Measurements from ENCODE around the gene PARP3.
A peak's percentile ranks its signal among the peaks of the same experiment; 100 is the strongest.

Gene PARP3

GRCh38 chr3:51948016-51948580 lies 5.9 kb downstream of the PARP3 start:
- Histone ChIP-seq H2AK5ac (ENCODE audit: low read length, severe bottlenecking) (no peak overlapping the region), H3K14ac (ENCODE audit: low read length in 2 of 2) (no peak overlapping the region), H4K8ac (ENCODE audit: low read length) (no peak overlapping the region), H3K4ac (ENCODE audit: low read depth in 1 of 2, low read length in 2 of 2) (no peak overlapping the region), H3K27me3 (ENCODE audit: control insufficient read depth in 1 of 2, insufficient read depth in 1 of 2, low read length in 2 of 2) (no peaks in the 10 kb centered on the region), H2BK5ac (ENCODE audit: low read depth, low read length, poor library complexity, severe bottlenecking) (no peak overlapping the region), H4K91ac (ENCODE audit: low read length) (no peak overlapping the region), H3K79me1 (replicated peaks; ENCODE audit: low read length, poor library complexity, severe bottlenecking) (peaks cover 1% of the 10 kb centered on the region), H2BK120ac (ENCODE audit: low read depth, low read length) (no peak overlapping the region), H2BK15ac (ENCODE audit: low read depth, poor library complexity, severe bottlenecking) (no peak overlapping the region), H3K27ac (ENCODE audit: low read length, poor library complexity, severe bottlenecking) (no peak overlapping the region), H3K36me3 (ENCODE audit: control insufficient read depth in 1 of 2, insufficient read depth in 2 of 2, low read depth in 1 of 2, low read length in 2 of 2) (peaks cover 47 to 72% of the 10 kb centered on the region in 2 experiments), H3K4me1 (ENCODE audit: control insufficient read depth, insufficient read depth, low read depth, low read length) (peaks cover 7% of the 10 kb centered on the region), H3K9ac (ENCODE audit: low read length) (no peak overlapping the region), H2BK12ac (ENCODE audit: low read length in 2 of 2) (no peak overlapping the region), H2AFZ (ENCODE audit: low read depth, low read length) (no peak overlapping the region), H3K18ac (ENCODE audit: low read depth in 1 of 2, low read length in 2 of 2) (no peak overlapping the region), H3K4me2 (ENCODE audit: low read length, poor library complexity, severe bottlenecking) (no peak overlapping the region), H3K23ac (ENCODE audit: low read length in 2 of 2) (peak overlapping the region in 1 of 2 experiments; percentile 50), H3K9me3 (ENCODE audit: control insufficient read depth, low read length) (no peaks in the 10 kb centered on the region), H3K4me3 (ENCODE audit: insufficient read depth in 1 of 2, low read depth in 1 of 2, low read length in 2 of 2) (no peak overlapping the region)
- 86% methylated on average over 10 of the region's 10 CpGs for WGBS
- DNase-seq, result no peak

GRCh38 chr3:51949121-51949520 lies 7.0 kb downstream of the PARP3 start:
- Histone ChIP-seq H3K36me3 (ENCODE audit: control insufficient read depth in 1 of 2, insufficient read depth in 2 of 2, low read depth in 1 of 2, low read length in 2 of 2) (peaks cover 39 to 70% of the 10 kb centered on the region in 2 experiments), H2BK5ac (ENCODE audit: low read depth, low read length, poor library complexity, severe bottlenecking) (no peak overlapping the region), H2BK12ac (ENCODE audit: low read length in 2 of 2) (no peak overlapping the region), H4K8ac (ENCODE audit: low read length) (no peak overlapping the region), H3K79me1 (replicated peaks; ENCODE audit: low read length, poor library complexity, severe bottlenecking) (no peaks in the 10 kb centered on the region), H2BK120ac (ENCODE audit: low read depth, low read length) (no peak overlapping the region), H3K27me3 (ENCODE audit: control insufficient read depth in 1 of 2, insufficient read depth in 1 of 2, low read length in 2 of 2) (peaks cover 0 to 3% of the 10 kb centered on the region in 2 experiments), H2AFZ (ENCODE audit: low read depth, low read length) (no peak overlapping the region), H2AK5ac (ENCODE audit: low read length, severe bottlenecking) (no peak overlapping the region), H3K14ac (ENCODE audit: low read length in 2 of 2) (peak overlapping the region in 1 of 2 experiments; percentile 39), H3K9me3 (ENCODE audit: control insufficient read depth, low read length) (no peaks in the 10 kb centered on the region), H3K4ac (ENCODE audit: low read depth in 1 of 2, low read length in 2 of 2) (no peak overlapping the region), H3K27ac (ENCODE audit: low read length, poor library complexity, severe bottlenecking) (no peak overlapping the region), H3K4me3 (ENCODE audit: insufficient read depth in 1 of 2, low read depth in 1 of 2, low read length in 2 of 2) (no peak overlapping the region), H3K4me1 (ENCODE audit: control insufficient read depth, insufficient read depth, low read depth, low read length) (peaks cover 4% of the 10 kb centered on the region), H3K9ac (ENCODE audit: low read length) (no peak overlapping the region), H2BK15ac (ENCODE audit: low read depth, poor library complexity, severe bottlenecking) (no peak overlapping the region), H4K91ac (ENCODE audit: low read length) (peak overlapping the region; percentile 4), H3K18ac (ENCODE audit: low read depth in 1 of 2, low read length in 2 of 2) (no peak overlapping the region), H3K4me2 (ENCODE audit: low read length, poor library complexity, severe bottlenecking) (no peak overlapping the region), H3K23ac (ENCODE audit: low read length in 2 of 2) (no peak overlapping the region)
- DNase-seq, result no peak
- WGBS, result 93% methylated on average over 5 of the region's 5 CpGs

- no peak overlapping the region for H4K8ac ChIP-seq (ENCODE audit: low read length)
- H3K79me1 ChIP-seq (replicated peaks; ENCODE audit: low read length, poor library complexity, severe bottlenecking), result no peaks in the 10 kb centered on the region
- no peak overlapping the region for H3K4ac ChIP-seq (ENCODE audit: low read depth in 1 of 2, low read length in 2 of 2)
- DNase-seq, result no peak
- no peak overlapping the region for H2AK5ac ChIP-seq (ENCODE audit: low read length, severe bottlenecking)
- H2AFZ ChIP-seq (ENCODE audit: low read depth, low read length), result no peak overlapping the region
- H3K23ac ChIP-seq (ENCODE audit: low read length in 2 of 2), result no peak overlapping the region
- H3K14ac ChIP-seq (ENCODE audit: low read length in 2 of 2), result no peak overlapping the region
- H2BK120ac ChIP-seq (ENCODE audit: low read depth, low read length), result no peak overlapping the region
- no peak overlapping the region for H3K18ac ChIP-seq (ENCODE audit: low read depth in 1 of 2, low read length in 2 of 2)
- H2BK15ac ChIP-seq (ENCODE audit: low read depth, poor library complexity, severe bottlenecking), result no peak overlapping the region
- H3K27ac ChIP-seq (ENCODE audit: low read length, poor library complexity, severe bottlenecking), result no peak overlapping the region
- H3K4me3 ChIP-seq (ENCODE audit: insufficient read depth in 1 of 2, low read depth in 1 of 2, low read length in 2 of 2), result no peak overlapping the region
- H2BK5ac ChIP-seq (ENCODE audit: low read depth, low read length, poor library complexity, severe bottlenecking), result no peak overlapping the region
- no peak overlapping the region for H2BK12ac ChIP-seq (ENCODE audit: low read length in 2 of 2)
- no peak overlapping the region for H3K4me2 ChIP-seq (ENCODE audit: low read length, poor library complexity, severe bottlenecking)
- peaks cover 4 to 13% of the 10 kb centered on the region in 2 experiments for H3K27me3 ChIP-seq (ENCODE audit: control insufficient read depth in 1 of 2, insufficient read depth in 1 of 2, low read length in 2 of 2)
- H3K9me3 ChIP-seq (ENCODE audit: control insufficient read depth, low read length), result no peaks in the 10 kb centered on the region
- H3K9ac ChIP-seq (ENCODE audit: low read length), result no peak overlapping the region
- peaks cover 22 to 52% of the 10 kb centered on the region in 2 experiments for H3K36me3 ChIP-seq (ENCODE audit: control insufficient read depth in 1 of 2, insufficient read depth in 2 of 2, low read depth in 1 of 2, low read length in 2 of 2)
- H4K91ac ChIP-seq (ENCODE audit: low read length), result no peak overlapping the region
- 93% methylated on average over 2 of the region's 2 CpGs for WGBS
- H3K4me1 ChIP-seq (ENCODE audit: control insufficient read depth, insufficient read depth, low read depth, low read length), result peaks cover 9% of the 10 kb centered on the region
Observed at GRCh38 chr3:51950899-51951298, 8.7 kb downstream of the PARP3 start.

- Histone ChIP-seq H3K14ac (ENCODE audit: low read length in 2 of 2) (no peak overlapping the region), H2BK5ac (ENCODE audit: low read depth, low read length, poor library complexity, severe bottlenecking) (no peak overlapping the region), H3K4me3 (ENCODE audit: insufficient read depth in 1 of 2, low read depth in 1 of 2, low read length in 2 of 2) (no peak overlapping the region), H3K4me2 (ENCODE audit: low read length, poor library complexity, severe bottlenecking) (no peak overlapping the region), H4K8ac (ENCODE audit: low read length) (no peak overlapping the region), H3K36me3 (ENCODE audit: control insufficient read depth in 1 of 2, insufficient read depth in 2 of 2, low read depth in 1 of 2, low read length in 2 of 2) (peaks cover 26 to 42% of the 10 kb centered on the region in 2 experiments), H3K79me1 (replicated peaks; ENCODE audit: low read length, poor library complexity, severe bottlenecking) (no peaks in the 10 kb centered on the region), H3K4ac (ENCODE audit: low read depth in 1 of 2, low read length in 2 of 2) (no peak overlapping the region), H3K4me1 (ENCODE audit: control insufficient read depth, insufficient read depth, low read depth, low read length) (peaks cover 18% of the 10 kb centered on the region), H3K23ac (ENCODE audit: low read length in 2 of 2) (no peak overlapping the region), H2AK5ac (ENCODE audit: low read length, severe bottlenecking) (no peak overlapping the region), H3K18ac (ENCODE audit: low read depth in 1 of 2, low read length in 2 of 2) (no peak overlapping the region), H3K27ac (ENCODE audit: low read length, poor library complexity, severe bottlenecking) (no peak overlapping the region), H2BK12ac (ENCODE audit: low read length in 2 of 2) (no peak overlapping the region), H2BK120ac (ENCODE audit: low read depth, low read length) (no peak overlapping the region), H3K27me3 (ENCODE audit: control insufficient read depth in 1 of 2, insufficient read depth in 1 of 2, low read length in 2 of 2) (peaks cover 4 to 13% of the 10 kb centered on the region in 2 experiments), H3K9ac (ENCODE audit: low read length) (no peak overlapping the region), H3K9me3 (ENCODE audit: control insufficient read depth, low read length) (no peaks in the 10 kb centered on the region), H4K91ac (ENCODE audit: low read length) (no peak overlapping the region), H2BK15ac (ENCODE audit: low read depth, poor library complexity, severe bottlenecking) (no peak overlapping the region), H2AFZ (ENCODE audit: low read depth, low read length) (no peak overlapping the region)
- peak; percentile 59 for DNase-seq
- 76% methylated on average over 1 of the region's 3 CpGs for WGBS
Observed at GRCh38 chr3:51953445-51953844, 11.3 kb downstream of the PARP3 start.
